Upper lobe of left lung (tissue), 6 donors: ENCODE results near the gene CWF19L2. TPM values are rescaled to one million over a fixed set of nuclear protein-coding genes. Genes with fewer than 3 reads are reported as not detected.

ENCODE experiments used
- ATAC-seq, 2 donors: fragments of 200-7000 bp; cut with Tn5 transposase; one replicate each; pipeline ENCODE4 v1.9.1; 2022; ENCODE audit warnings: mild to moderate bottlenecking in 2 of 2, moderate library complexity in 2 of 2; ENCODE audit not compliant: low FRiP score in 2 of 2
- DNase-seq, 2 donors: peaks; one replicate each; pipeline ENCODE4 v3.0.0-alpha.2; 2019 to 2020
- H3K27ac ChIP-seq, 4 donors: fragments of 200-600 bp; sonication (generic); one replicate each; pipeline ENCODE4 v1.5.1; 2016 to 2019
- H3K27me3 ChIP-seq, 4 donors: fragments of 200-600 bp; sonication (generic); one replicate each; pipeline ENCODE4 v1.5.1; 2017 to 2019
- H3K36me3 ChIP-seq, 4 donors: fragments of 200-600 bp; sonication (generic); one replicate each; pipeline ENCODE4 v1.5.1; 2016 to 2019
- H3K4me1 ChIP-seq, 4 donors: fragments of 200-600 bp; sonication (generic); one replicate each; pipeline ENCODE4 v1.5.1; 2018 to 2019
- H3K4me3 ChIP-seq, 4 donors: fragments of 200-600 bp; sonication (generic); one replicate each; pipeline ENCODE4 v1.5.1; 2017 to 2019; ENCODE audit warnings: mild to moderate bottlenecking in 2 of 4, moderate library complexity in 1 of 4
- H3K9me3 ChIP-seq, 4 donors: fragments of 200-600 bp; sonication (generic); one replicate each; pipeline ENCODE4 v1.5.1; 2018 to 2019
- EP300 ChIP-seq, 4 donors: sonication (generic); formaldehyde crosslinking; IDR thresholded peaks; one replicate each; pipeline ENCODE4 v1.5.1; 2017; ENCODE audit warnings: antibody characterized with exemption in 4 of 4, control low read depth in 2 of 4
- POLR2A ChIP-seq, 4 donors: fragments of 450-650 bp; IDR thresholded peaks; one replicate each; pipeline ENCODE4 v1.5.1; 2016 to 2017; ENCODE audit warnings: antibody characterized with exemption in 4 of 4, mild to moderate bottlenecking in 2 of 4
- POLR2AphosphoS5 ChIP-seq, 2 donors: sonication (generic); formaldehyde crosslinking; IDR thresholded peaks; one replicate each; pipeline ENCODE4 v1.5.1; 2017; ENCODE audit warnings: antibody characterized with exemption in 2 of 2
- WGBS, 2 donors: methylation state at CpG; one replicate each; pipeline ENCODE4 v1.1.5; 2017 to 2018; 5-methylcytosine and 5-hydroxymethylcytosine counted together
- total RNA-seq, 6 donors: library from RNA; depleted of rRNA in 4 of 6; stranded (reverse); fragments of >200 nt in 4 of 6; gene quantifications; one replicate each; pipeline versions ENCODE4 v1.1.0 to v1.2.1, GENCODE V29; 2016 to 2021
- TF ChIP-seq, protein P1 (sequence below), 6 experiments: fragments of 450-650 bp in 4 of 6; fragments of 200-600 bp in 2 of 6; sonication (generic) in 2 of 6; IDR thresholded peaks; one replicate each; pipeline ENCODE4 v1.5.1; 2016 to 2019; ENCODE audit warnings: antibody characterized with exemption in 6 of 6
- donor health status: DM: no; HTN: no; CAD: no; lungs with moderate emphysema.
- donor health status: DM: no; HTN: yes; CAD: no; lungs with severe emphysema.

CWF19L2 gene
- total RNA-seq, 6 donors from 2014 or later = 12.8 to 37.7 (median 21.7) TPM

DNA sequence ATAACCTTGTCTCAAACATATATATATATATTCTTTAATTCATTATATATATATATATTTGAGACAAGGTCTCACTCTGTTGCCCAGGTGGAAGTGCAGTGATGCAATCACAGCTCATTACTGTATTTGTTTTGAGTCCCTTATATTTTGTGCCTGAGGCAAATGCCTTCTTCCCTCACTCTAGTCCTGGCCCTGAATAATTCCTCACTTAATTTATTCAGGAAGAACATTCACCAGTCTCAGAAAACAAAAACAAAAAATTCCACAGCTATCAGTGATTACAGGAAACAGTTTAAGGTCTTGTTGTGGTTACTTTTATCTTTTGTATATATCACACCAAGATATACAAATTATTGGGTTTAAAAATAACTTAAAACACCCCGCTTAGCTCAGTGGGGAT lies 155.7 kb downstream of the CWF19L2 start:
- whole genome bisulfite sequencing, 2 donors = 61 to 81% methylated on average over 1 of the region's 1 CpG
- Histone ChIP-seq H3K27me3 (no peaks in the 10 kb centered on the region), H3K4me3 (no peak overlapping the region), H3K27ac (no peak overlapping the region), H3K4me1 (no peaks in the 10 kb centered on the region), H3K9me3 (peaks cover 0 to 4% (median 2%) of the 10 kb centered on the region in 4 donors), H3K36me3 (peaks cover 0 to 21% (median 2%) of the 10 kb centered on the region in 4 donors)
- DNase-seq = no peak
- ATAC-seq = no peak
- TF ChIP-seq POLR2A (IDR thresholded peaks at IDR 0.05) (no peak), EP300 (IDR thresholded peaks at IDR 0.05) (no peak), POLR2AphosphoS5 (IDR thresholded peaks at IDR 0.05) (no peak)
- TF ChIP-seq, protein P1, sequence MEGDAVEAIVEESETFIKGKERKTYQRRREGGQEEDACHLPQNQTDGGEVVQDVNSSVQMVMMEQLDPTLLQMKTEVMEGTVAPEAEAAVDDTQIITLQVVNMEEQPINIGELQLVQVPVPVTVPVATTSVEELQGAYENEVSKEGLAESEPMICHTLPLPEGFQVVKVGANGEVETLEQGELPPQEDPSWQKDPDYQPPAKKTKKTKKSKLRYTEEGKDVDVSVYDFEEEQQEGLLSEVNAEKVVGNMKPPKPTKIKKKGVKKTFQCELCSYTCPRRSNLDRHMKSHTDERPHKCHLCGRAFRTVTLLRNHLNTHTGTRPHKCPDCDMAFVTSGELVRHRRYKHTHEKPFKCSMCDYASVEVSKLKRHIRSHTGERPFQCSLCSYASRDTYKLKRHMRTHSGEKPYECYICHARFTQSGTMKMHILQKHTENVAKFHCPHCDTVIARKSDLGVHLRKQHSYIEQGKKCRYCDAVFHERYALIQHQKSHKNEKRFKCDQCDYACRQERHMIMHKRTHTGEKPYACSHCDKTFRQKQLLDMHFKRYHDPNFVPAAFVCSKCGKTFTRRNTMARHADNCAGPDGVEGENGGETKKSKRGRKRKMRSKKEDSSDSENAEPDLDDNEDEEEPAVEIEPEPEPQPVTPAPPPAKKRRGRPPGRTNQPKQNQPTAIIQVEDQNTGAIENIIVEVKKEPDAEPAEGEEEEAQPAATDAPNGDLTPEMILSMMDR (IDR thresholded peaks at IDR 0.05) = no peak

DNA sequence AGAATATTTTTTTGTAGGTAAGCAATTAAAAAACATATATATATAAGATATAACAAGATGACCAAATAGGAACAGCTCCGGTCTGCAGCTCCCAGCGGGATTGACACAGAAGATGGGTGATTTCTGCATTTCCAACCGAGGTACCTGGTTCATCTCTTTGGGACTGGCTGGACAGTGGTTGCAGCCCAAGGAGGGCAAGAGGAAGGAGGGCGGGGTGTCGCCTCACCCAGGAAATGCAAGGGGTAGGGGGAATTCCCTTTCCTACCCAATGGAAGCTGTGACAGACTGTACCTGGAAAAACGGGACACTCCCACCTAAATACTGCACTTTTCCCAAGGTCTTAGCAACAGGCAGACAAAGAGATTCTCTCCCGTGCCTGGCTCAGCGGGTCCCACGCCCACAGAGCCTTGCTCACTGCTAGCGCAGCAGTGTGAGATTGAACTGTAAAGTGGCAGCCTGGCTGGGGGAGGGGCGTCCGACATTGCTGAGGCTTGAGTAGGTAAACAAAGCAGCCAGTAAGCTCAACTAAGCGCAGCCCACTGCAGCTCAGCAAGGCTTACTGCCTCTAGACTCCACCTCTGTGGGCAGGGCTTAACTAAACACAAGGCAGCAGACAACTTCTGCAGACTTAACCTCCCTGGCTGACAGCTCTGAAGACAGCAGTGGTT lies 163.8 kb downstream of the CWF19L2 start:
- no peak overlapping the region for H3K4me3 ChIP-seq
- DNase-seq (peak in 1 of 2 donors; percentile 27), ATAC-seq (no peak)
- no peaks in the 10 kb centered on the region for H3K4me1 ChIP-seq
- no peak overlapping the region for H3K27ac ChIP-seq
- 92 to 97% methylated on average over 12 to 13 of the region's 13 CpGs for WGBS, 2 donors
- no peak for TF ChIP-seq POLR2A (IDR thresholded peaks at IDR 0.05)
- no peak for TF ChIP-seq POLR2AphosphoS5 (IDR thresholded peaks at IDR 0.05)
- TF ChIP-seq EP300 (IDR thresholded peaks at IDR 0.05) = no peak
- TF ChIP-seq, protein P1 (IDR thresholded peaks at IDR 0.05) = no peak
- no peaks in the 10 kb centered on the region for H3K27me3 ChIP-seq
- H3K9me3 ChIP-seq = peaks cover 0 to 12% (median 2%) of the 10 kb centered on the region in 4 donors
- peaks cover 0 to 19% (median 3%) of the 10 kb centered on the region in 4 donors for H3K36me3 ChIP-seq

DNA sequence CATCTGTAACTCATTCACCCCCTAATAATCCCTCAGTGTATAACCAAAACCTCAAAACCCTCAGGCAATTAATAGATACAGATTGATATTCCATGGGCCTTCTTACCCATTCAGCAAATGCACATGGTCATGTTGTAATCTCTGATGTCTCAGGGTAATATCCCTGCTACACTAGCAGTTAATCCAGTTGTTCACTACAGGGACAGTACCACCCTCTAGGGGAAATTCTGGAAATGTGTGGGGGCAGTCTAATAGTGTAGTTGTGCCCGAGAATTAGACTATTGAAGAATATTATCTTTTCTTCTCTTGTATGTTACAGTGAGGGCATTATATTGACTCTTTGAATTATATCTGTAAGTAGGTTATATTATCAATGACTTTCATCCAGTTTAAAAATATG lies 175.4 kb downstream of the CWF19L2 start:
- H3K9me3 ChIP-seq = peaks cover 0 to 5% (median 0%) of the 10 kb centered on the region in 4 donors
- no peaks in the 10 kb centered on the region for H3K4me1 ChIP-seq
- DNase-seq (no peak), ATAC-seq (no peak)
- H3K4me3 ChIP-seq = no peak overlapping the region
- no peak for TF ChIP-seq POLR2A (IDR thresholded peaks at IDR 0.05)
- TF ChIP-seq, protein P1 (IDR thresholded peaks at IDR 0.05) = no peak
- TF ChIP-seq EP300 (IDR thresholded peaks at IDR 0.05) = no peak
- no peak for TF ChIP-seq POLR2AphosphoS5 (IDR thresholded peaks at IDR 0.05)
- H3K36me3 ChIP-seq = no peaks in the 10 kb centered on the region
- no peaks in the 10 kb centered on the region for H3K27me3 ChIP-seq
- H3K27ac ChIP-seq = no peak overlapping the region
- 92 to 96% methylated on average over 1 of the region's 1 CpG for WGBS, 2 donors

Other genes starting within 250 kb of the CWF19L2 start
- 10 to 100 TPM in 1 of 6 donors, 1 to 10 TPM in 5; 2.1 to 10.9 (median 6.5) TPM for gene ALKBH8, start 107.9 kb upstream of the CWF19L2 start, total RNA-seq
- gene ELMOD1, start 133.3 kb upstream of the CWF19L2 start, total RNA-seq = 1 to 10 TPM in 2 of 6 donors, under 1 TPM in 2, not detected in 2; 0.15 to 2.3 (median 0.81) TPM